ENCODE measurements around the gene MICU2. TPM values are rescaled to one million over a fixed set of nuclear protein-coding genes. Genes with fewer than 3 reads are reported as not detected.

The MICU2 gene
- total and polyA plus RNA-seq, 2 of the 13 experiments (the other 11 are each of a cell fraction or from before 2014, with no cell fraction given): 31.7 to 42.4 TPM

- TF ChIP-seq HOXA9 (CRISPR knock-in tag; IDR thresholded peaks at IDR 0.05; ENCODE audit: borderline replicate concordance): no peak
- no peak for TF ChIP-seq REPIN1 (CRISPR knock-in tag; IDR thresholded peaks at IDR 0.05; ENCODE audit: borderline replicate concordance, low read depth)
- no peak for TF ChIP-seq GFI1 (CRISPR knock-in tag; IDR thresholded peaks at IDR 0.05; ENCODE audit: borderline replicate concordance)
- no peak for TF ChIP-seq ZNF839 (CRISPR knock-in tag; IDR thresholded peaks at IDR 0.05; ENCODE audit: borderline replicate concordance)
- TF ChIP-seq, protein P1, sequence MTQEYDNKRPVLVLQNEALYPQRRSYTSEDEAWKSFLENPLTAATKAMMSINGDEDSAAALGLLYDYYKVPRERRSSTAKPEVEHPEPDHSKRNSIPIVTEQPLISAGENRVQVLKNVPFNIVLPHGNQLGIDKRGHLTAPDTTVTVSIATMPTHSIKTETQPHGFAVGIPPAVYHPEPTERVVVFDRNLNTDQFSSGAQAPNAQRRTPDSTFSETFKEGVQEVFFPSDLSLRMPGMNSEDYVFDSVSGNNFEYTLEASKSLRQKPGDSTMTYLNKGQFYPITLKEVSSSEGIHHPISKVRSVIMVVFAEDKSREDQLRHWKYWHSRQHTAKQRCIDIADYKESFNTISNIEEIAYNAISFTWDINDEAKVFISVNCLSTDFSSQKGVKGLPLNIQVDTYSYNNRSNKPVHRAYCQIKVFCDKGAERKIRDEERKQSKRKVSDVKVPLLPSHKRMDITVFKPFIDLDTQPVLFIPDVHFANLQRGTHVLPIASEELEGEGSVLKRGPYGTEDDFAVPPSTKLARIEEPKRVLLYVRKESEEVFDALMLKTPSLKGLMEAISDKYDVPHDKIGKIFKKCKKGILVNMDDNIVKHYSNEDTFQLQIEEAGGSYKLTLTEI (CRISPR knock-in tag; conservative IDR thresholded peaks at IDR 0.05): no peak
- TF ChIP-seq ZFP36L1 (CRISPR knock-in tag; IDR thresholded peaks at IDR 0.05): no peak
- no peak for TF ChIP-seq GATA4 (IDR thresholded peaks at IDR 0.05; ENCODE audit: borderline replicate concordance, low read depth)
- TF ChIP-seq DDIT3 (CRISPR knock-in tag; IDR thresholded peaks at IDR 0.05): no peak
- TF ChIP-seq, protein P2, sequence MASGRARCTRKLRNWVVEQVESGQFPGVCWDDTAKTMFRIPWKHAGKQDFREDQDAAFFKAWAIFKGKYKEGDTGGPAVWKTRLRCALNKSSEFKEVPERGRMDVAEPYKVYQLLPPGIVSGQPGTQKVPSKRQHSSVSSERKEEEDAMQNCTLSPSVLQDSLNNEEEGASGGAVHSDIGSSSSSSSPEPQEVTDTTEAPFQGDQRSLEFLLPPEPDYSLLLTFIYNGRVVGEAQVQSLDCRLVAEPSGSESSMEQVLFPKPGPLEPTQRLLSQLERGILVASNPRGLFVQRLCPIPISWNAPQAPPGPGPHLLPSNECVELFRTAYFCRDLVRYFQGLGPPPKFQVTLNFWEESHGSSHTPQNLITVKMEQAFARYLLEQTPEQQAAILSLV (CRISPR knock-in tag; IDR thresholded peaks at IDR 0.05; ENCODE audit: borderline replicate concordance): 0 out of 2 replicates have a peak, but pooled peaks have one; percentile 58
- no peak for TF ChIP-seq E2F1 (CRISPR knock-in tag; IDR thresholded peaks at IDR 0.05)
- no peak for TF ChIP-seq MZF1 (CRISPR knock-in tag; IDR thresholded peaks at IDR 0.05; ENCODE audit: borderline replicate concordance)
- TF ChIP-seq ZNF883 (CRISPR knock-in tag; IDR thresholded peaks at IDR 0.05; ENCODE audit: not compliant biosample characterization): peak; percentile 77
- TF ChIP-seq KLF16 (CRISPR knock-in tag; IDR thresholded peaks at IDR 0.05): peak in 1 of 2 experiments; percentile 38; a peak in 1 of 4 replicates
- TF ChIP-seq ONECUT2 (CRISPR knock-in tag; IDR thresholded peaks at IDR 0.05): no peak
- no peak for TF ChIP-seq GABPA (IDR thresholded peaks at IDR 0.05; ENCODE audit: low read depth, low read length)
- TF ChIP-seq GABPA (CRISPR knock-in tag; IDR thresholded peaks at IDR 0.05; ENCODE audit: low read depth): no peak
- TF ChIP-seq, protein P3, sequence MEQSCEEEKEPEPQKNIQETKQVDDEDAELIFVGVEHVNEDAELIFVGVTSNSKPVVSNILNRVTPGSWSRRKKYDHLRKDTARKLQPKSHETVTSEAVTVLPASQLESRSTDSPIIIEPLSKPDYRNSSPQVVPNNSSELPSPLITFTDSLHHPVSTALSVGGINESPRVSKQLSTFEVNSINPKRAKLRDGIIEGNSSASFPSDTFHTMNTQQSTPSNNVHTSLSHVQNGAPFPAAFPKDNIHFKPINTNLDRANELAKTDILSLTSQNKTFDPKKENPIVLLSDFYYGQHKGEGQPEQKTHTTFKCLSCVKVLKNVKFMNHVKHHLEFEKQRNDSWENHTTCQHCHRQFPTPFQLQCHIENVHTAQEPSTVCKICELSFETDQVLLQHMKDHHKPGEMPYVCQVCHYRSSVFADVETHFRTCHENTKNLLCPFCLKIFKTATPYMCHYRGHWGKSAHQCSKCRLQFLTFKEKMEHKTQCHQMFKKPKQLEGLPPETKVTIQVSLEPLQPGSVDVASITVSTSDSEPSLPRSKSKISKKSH (CRISPR knock-in tag; IDR thresholded peaks at IDR 0.05; ENCODE audit: borderline replicate concordance): peak; percentile 69; the same call in 1 of the 2 replicates
- no peak for TF ChIP-seq RORA (CRISPR knock-in tag; IDR thresholded peaks at IDR 0.05)
- TF ChIP-seq U2AF2 (IDR thresholded peaks at IDR 0.05; ENCODE audit: low read depth, low read length): no peak
- no peak for TF ChIP-seq DRAP1 (CRISPR knock-in tag; IDR thresholded peaks at IDR 0.05)
- TF ChIP-seq HNF4G (IDR thresholded peaks at IDR 0.05; ENCODE audit: borderline replicate concordance, low read depth, low read length): no peak
- no peak; the same call in 1 of the 2 replicates for TF ChIP-seq HNF4G (CRISPR knock-in tag; IDR thresholded peaks at IDR 0.05; ENCODE audit: borderline replicate concordance, low read depth)
These were observed 144.9 kb downstream of the MICU2 start, which contains the start of gene ZDHHC20 (continued) for GRCh38 chr13:21458813-21459701.

Data from HepG2 (cell line).